Astrocyte (in vitro differentiated cells and primary cell): ENCODE data around the gene KBTBD7. TPM values are rescaled to one million over a fixed set of nuclear protein-coding genes. Genes with fewer than 3 reads are reported as not detected.

ENCODE experiments used
- DNase-seq: peaks from one replicate; pipeline ENCODE4 v3.0.0-alpha.2; 2010; ENCODE audit warnings: low read depth
- FAIRE-seq: peaks from 2 replicates; lab custom pipeline; 2011; peaks lifted over from hg19 to GRCh38; lab: Jason Lieb, UNC
- H2AFZ ChIP-seq: 2 replicates; pipeline ENCODE4 v1.6.0; 2012; ENCODE audit warnings: low read depth, low read length, inconsistent platforms
- H3K27ac ChIP-seq: 2 replicates; pipeline ENCODE4 v1.5.1; 2011; ENCODE audit warnings: low read depth, low read length, inconsistent platforms
- H3K27me3 ChIP-seq: 2 replicates; pipeline ENCODE4 v1.6.0; 2011; ENCODE audit warnings: low read length, inconsistent platforms; ENCODE audit not compliant: insufficient read depth
- H3K36me3 ChIP-seq: 2 replicates; pipeline ENCODE4 v1.5.1; 2011; ENCODE audit warnings: low read length, inconsistent platforms; ENCODE audit not compliant: insufficient read depth
- H3K4me1 ChIP-seq: 2 replicates; pipeline ENCODE4 v1.5.1; 2011; ENCODE audit warnings: low read length, inconsistent platforms; ENCODE audit not compliant: insufficient read depth
- H3K4me2 ChIP-seq: 2 replicates; pipeline ENCODE4 v1.6.0; 2012; ENCODE audit warnings: low read length, inconsistent platforms
- H3K4me3 ChIP-seq: 2 replicates; pipeline ENCODE4 v1.5.1; 2011; ENCODE audit warnings: low read depth, mild to moderate bottlenecking, low read length, inconsistent platforms; ENCODE audit not compliant: insufficient read depth
- H3K79me2 ChIP-seq: 2 replicates; pipeline ENCODE4 v1.6.0; 2012; ENCODE audit warnings: mild to moderate bottlenecking, low read length, inconsistent platforms; ENCODE audit not compliant: insufficient read depth
- H3K9ac ChIP-seq: 2 replicates; pipeline ENCODE4 v1.6.0; 2012; ENCODE audit warnings: mild to moderate bottlenecking, low read length, inconsistent platforms
- H3K9me3 ChIP-seq: 2 replicates; pipeline ENCODE4 v1.5.1; 2012; ENCODE audit warnings: low read depth, mild to moderate bottlenecking, low read length, inconsistent platforms; ENCODE audit not compliant: insufficient read depth
- H4K20me1 ChIP-seq: 2 replicates; pipeline ENCODE4 v1.6.0; 2012; ENCODE audit warnings: low read length, inconsistent platforms; ENCODE audit not compliant: insufficient read depth
- H3K27ac Mint-ChIP-seq: one replicate; pipeline ENCODE4 v1.8.0; 2021; ENCODE audit warnings: mild to moderate bottlenecking, mixed read lengths; ENCODE audit not compliant: unreplicated experiment
- H3K27me3 Mint-ChIP-seq: one replicate; pipeline ENCODE4 v1.8.0; 2021; ENCODE audit warnings: low read depth, mixed read lengths; ENCODE audit not compliant: unreplicated experiment
- H3K36me3 Mint-ChIP-seq: one replicate; pipeline ENCODE4 v1.8.0; 2021; ENCODE audit warnings: low read depth, mixed read lengths; ENCODE audit not compliant: unreplicated experiment
- H3K4me1 Mint-ChIP-seq: one replicate; pipeline ENCODE4 v1.8.0; 2021; ENCODE audit warnings: low read depth, mixed read lengths; ENCODE audit not compliant: unreplicated experiment
- H3K4me3 Mint-ChIP-seq: one replicate; pipeline ENCODE4 v1.8.0; 2021; ENCODE audit warnings: mild to moderate bottlenecking, moderate library complexity, mixed read lengths; ENCODE audit not compliant: unreplicated experiment
- H3K9me3 Mint-ChIP-seq: one replicate; pipeline ENCODE4 v1.8.0; 2021; ENCODE audit warnings: mild to moderate bottlenecking, mixed read lengths; ENCODE audit not compliant: unreplicated experiment
- CTCF ChIP-seq: IDR thresholded peaks from 2 replicates; pipeline ENCODE4 v1.5.1; 2011; ENCODE audit warnings: low read depth, mild to moderate bottlenecking, inconsistent platforms, low read length, moderate library complexity; ENCODE audit not compliant: insufficient read depth
- EZH2 ChIP-seq: IDR thresholded peaks from 2 replicates; pipeline ENCODE4 v1.6.1; 2012; ENCODE audit warnings: mild to moderate bottlenecking, low read length, inconsistent platforms; ENCODE audit not compliant: insufficient read depth
- total RNA-seq: library from RNA; stranded (reverse); gene quantifications from 2 replicates; pipeline ENCODE4 v1.2.1, GENCODE V29; 2021

Gene KBTBD7
- total RNA-seq, 1 donor from 2014 or later: 3.8 TPM

DNA sequence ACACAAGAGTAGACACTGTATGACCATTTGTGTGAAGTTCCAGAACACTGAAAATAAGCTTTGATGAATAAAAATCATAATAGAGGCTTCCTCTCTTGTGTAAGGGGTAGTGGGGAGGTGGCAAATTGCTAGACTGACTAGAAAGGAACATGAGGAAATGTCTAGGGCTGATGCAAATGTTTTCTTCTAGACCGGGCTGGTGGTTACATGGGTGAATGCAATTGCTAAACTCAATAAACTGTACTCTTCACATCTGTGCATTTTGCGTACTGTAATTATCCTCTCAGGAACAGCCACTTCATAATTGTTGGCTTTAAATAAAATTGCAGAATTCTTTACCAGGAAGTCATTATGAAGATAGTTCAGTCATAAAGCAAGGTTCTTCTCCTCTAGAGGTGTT, 5.2 kb upstream of the KBTBD7 start:
- no peaks in the 10 kb centered on the region for H3K27me3 Mint-ChIP-seq
- no peaks in the 10 kb centered on the region for H3K36me3 Mint-ChIP-seq
- Histone ChIP-seq H3K9ac (no peak overlapping the region), H3K4me3 (no peak overlapping the region), H2AFZ (no peak overlapping the region), H3K36me3 (no peaks in the 10 kb centered on the region), H3K79me2 (no peaks in the 10 kb centered on the region), H3K27ac (no peak overlapping the region), H4K20me1 (no peaks in the 10 kb centered on the region), H3K9me3 (no peaks in the 10 kb centered on the region), H3K4me2 (no peak overlapping the region), H3K27me3 (no peaks in the 10 kb centered on the region), H3K4me1 (no peaks in the 10 kb centered on the region)
- no peak overlapping the region for H3K4me3 Mint-ChIP-seq
- DNase-seq (no peak), FAIRE-seq (no peak)
- TF ChIP-seq EZH2 (no peak), CTCF (no peak)
- no peak overlapping the region for H3K27ac Mint-ChIP-seq
- H3K4me1 Mint-ChIP-seq: no peaks in the 10 kb centered on the region
- no peaks in the 10 kb centered on the region for H3K9me3 Mint-ChIP-seq

DNA sequence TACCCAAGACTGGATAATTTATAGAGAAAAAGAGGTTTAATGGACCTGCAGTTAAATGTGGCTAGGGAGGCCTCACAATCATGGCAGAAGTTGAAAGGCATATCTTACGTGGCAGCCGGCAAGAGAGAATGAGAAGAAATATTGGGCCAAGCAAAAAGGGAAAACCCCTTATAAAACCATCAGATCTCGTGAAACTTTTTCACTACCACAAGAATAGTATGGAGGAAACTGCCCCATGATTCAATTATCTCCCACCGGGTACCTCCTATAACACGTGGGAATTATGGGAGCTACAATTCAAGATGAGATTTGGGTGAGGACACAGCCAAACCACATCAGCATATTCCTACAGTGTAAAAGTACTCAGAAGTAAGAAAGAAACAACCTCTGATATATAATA, 4.7 kb upstream of the KBTBD7 start:
- peaks cover 2% of the 10 kb centered on the region for H3K4me1 Mint-ChIP-seq

More for the DNA sequence above, 4.7 kb upstream of the KBTBD7 start:
- no peak for DNase-seq
- Mint-ChIP-seq H3K27me3 (no peaks in the 10 kb centered on the region), H3K4me3 (no peak overlapping the region), H3K36me3 (peaks cover 2% of the 10 kb centered on the region), H3K9me3 (peaks cover 1% of the 10 kb centered on the region), H3K27ac (no peak overlapping the region)
- Histone ChIP-seq H3K27me3 (no peaks in the 10 kb centered on the region), H3K27ac (no peak overlapping the region), H3K9ac (no peak overlapping the region), H3K36me3 (no peaks in the 10 kb centered on the region), H3K4me3 (no peak overlapping the region), H3K79me2 (no peaks in the 10 kb centered on the region), H3K4me1 (peaks cover 1% of the 10 kb centered on the region), H4K20me1 (no peaks in the 10 kb centered on the region), H3K4me2 (no peak overlapping the region), H2AFZ (no peak overlapping the region), H3K9me3 (no peaks in the 10 kb centered on the region)
- TF ChIP-seq CTCF (no peak), EZH2 (no peak)
- FAIRE-seq: no peak
